HG03095 (cell line): ENCODE data around the gene FGD5.

Experiments used
- ATAC-seq: cut with Tn5 transposase; IDR thresholded peaks from one replicate; pipeline ENCODE4 v1.9.1; 2021; ENCODE audit warnings: moderate library complexity; ENCODE audit not compliant: unreplicated experiment

Gene FGD5

GRCh38 chr3:14848906-14849305 is 30.1 kb downstream of the FGD5 start:
- no peak for ATAC-seq

DNA sequence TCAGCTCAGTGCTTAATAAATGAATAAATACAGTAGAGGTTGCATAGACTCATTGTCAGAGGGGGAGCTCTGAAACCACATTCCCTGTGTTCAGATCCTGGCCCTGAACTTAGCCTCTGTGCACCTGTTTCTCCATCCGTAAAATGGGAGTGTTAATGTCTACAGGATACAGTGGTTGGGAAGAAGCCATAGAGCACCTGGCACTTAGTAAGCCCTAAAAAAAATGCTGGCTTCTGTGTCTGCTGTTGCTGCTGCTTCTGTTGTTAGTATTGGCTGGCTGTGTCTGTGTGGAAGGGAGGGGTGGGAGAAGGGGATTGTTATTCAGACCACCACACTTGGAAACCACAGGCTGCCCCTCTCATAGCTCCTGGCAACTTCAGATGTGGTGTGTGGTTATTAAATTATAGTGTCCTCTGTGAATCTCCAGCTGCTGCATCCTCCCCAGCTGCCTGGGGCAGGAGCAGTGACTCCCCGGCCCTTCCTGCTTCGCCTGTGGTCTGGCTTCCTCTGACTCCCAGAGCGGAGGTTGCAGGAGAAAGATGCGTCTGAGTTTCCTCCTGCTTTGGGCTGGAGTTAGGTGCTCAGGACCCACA is 31.0 kb downstream of the FGD5 start:
- ATAC-seq: no peak

GRCh38 chr3:14852058-14852594 is 33.4 kb downstream of the FGD5 start:
- no peak for ATAC-seq

GRCh38 chr3:14852717-14853116 is 34.0 kb downstream of the FGD5 start:
- no peak for ATAC-seq

DNA sequence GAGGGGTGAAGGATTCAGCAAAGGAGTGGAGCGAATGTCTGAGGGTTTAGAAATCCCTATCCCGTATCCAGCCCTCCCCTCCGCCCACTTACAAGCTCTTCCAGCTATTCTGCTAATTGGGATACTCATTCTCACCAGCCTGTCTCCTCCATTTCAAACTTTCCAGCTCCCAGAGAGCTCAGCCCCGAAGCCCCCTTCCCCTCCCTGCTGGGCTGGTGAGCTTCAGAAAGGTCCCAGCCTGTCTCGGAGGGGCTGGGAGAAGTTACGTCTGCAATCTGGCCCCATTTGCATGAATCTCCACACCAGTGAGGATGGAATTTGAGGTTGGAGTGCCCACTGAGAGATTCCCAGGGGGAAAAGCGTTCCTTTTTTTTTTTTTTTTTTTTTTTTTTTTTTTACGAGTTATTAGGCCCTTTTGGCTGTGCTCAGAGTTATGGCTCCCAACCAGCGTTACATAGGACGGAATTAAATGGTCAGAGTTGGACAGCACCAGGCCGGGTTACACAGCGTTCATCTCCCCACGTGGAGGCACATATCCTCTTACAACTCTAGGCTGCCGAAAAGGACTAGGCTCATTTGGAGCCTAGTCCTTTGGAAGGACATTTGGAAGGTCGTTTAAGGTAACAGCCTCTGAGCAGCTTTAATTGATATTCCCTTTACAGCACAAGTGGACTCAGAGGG is 34.6 kb downstream of the FGD5 start:
- ATAC-seq: no peak

- ATAC-seq: no peak
Observed at GRCh38 chr3:14857506-14857905, 38.7 kb downstream of the FGD5 start.

DNA sequence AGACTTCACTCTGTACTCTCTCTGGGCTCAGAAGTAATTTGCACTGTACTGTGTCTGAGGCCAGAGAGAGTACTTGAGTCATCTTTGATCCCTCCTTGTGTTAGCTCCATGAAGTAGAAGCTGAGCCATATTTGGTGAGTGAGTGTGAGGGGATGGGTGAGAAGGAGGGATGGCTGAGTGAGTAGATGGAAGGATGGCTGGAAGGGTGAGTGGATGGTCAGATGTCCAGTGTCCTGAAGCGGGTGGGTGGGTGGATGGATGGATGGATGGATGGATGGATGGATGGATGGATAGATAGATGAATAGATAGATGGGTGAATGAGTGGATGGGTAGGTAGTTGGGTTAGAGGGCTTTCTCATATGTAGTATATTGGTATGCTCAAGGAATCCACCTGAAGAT is 39.3 kb downstream of the FGD5 start:
- no peak for ATAC-seq

- no peak for ATAC-seq
Observed at GRCh38 chr3:14859880-14860279, 41.1 kb downstream of the FGD5 start.

DNA sequence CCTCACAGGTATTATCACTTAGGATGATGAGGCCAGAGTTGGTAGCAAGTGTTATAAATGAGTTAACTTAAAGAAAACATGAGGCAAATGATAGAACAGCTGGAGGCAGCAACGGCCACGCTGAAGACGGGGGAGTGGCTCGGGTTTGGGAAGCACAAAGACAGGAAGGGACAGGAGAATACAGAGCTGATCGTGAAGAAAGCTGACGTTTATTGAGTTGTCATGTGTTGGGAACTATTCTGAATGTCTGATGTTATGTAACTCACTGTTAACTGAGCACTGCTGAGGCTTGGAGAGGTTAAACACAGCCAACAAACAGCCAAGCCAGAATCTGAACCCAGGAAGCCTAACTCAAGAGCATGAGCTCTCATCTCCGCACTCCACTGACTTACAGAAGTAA is 42.3 kb downstream of the FGD5 start:
- ATAC-seq: no peak

DNA sequence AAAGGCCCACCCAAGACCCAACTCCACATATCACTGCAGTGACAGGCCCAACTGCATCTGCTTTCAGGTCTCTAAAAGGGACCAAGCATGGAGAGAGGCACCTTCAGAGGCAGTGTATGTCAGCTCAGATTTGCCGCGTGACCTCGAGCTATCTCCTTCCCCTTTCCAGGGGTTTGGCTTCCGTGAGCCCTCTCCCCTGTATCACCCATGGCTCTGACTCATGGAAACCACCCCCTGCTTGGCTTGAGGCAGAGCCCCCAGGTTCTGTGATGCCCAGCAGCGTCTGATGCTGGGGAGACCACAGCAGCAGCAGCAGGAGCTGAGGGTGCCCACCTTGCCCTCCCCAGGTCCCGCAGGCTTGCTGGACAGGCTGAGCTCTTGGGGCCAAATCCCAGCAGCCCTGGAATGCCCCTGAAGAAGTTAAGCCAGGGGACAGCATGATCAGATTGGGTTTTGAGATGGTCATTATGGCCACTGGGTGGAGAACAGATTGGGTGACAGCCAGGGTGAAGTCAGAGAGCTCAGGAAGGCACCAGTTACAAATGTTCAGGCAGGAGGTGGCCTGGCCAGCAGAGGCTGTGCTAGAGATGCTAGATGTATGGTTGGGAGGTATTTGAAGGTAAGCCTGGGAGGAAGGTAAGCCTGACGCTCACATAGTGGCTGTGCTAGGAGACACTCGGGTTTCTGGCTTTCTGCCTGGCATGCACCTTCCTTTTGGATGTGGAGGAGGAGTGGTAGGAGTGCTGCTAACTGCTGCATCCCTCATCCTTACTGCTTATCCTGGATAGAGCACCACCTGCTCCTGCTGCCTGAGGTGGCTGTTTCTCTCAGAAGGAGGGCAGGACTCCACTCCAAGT is 42.9 kb downstream of the FGD5 start:
- no peak for ATAC-seq

- ATAC-seq: no peak
Observed at GRCh38 chr3:14862303-14862660, 43.5 kb downstream of the FGD5 start.

GRCh38 chr3:14862661-14863230 is 44.0 kb downstream of the FGD5 start:
- no peak for ATAC-seq

DNA sequence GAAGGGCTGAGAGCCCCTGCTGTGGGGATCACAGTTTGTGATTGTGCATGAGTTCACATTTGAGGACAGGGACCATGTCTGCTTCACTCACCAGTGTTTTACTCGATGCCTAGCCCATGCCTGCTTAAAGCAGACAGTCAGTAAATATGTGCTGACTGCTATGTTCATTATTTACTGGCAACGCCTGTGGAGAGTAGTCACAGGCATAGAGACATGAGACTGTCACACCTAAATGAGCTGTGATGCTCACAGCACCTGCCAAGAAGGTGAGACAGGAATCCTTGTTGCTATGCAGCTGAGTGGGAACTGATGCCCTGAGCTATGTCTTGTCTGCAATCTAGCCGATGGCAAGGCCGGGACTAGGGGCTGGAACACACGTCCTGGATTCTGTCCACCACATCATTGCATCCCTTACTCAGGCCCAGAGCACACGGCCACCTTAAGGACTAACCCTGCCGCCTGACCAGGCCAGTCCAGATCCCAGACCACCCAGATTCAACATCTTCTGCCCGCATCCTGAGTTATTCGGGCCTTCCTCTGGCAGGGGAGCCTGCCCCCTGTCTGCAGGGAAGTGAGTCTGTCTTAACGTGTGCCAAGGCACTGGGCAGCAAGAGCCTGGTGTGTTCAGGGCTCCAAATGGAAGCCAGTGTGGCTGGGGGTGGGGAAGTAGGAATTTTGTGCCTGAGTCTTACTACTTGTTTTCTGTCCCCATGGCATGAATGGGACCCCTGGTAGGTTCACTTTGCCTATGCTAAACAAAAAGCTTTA is 44.8 kb downstream of the FGD5 start:
- ATAC-seq: no peak

DNA sequence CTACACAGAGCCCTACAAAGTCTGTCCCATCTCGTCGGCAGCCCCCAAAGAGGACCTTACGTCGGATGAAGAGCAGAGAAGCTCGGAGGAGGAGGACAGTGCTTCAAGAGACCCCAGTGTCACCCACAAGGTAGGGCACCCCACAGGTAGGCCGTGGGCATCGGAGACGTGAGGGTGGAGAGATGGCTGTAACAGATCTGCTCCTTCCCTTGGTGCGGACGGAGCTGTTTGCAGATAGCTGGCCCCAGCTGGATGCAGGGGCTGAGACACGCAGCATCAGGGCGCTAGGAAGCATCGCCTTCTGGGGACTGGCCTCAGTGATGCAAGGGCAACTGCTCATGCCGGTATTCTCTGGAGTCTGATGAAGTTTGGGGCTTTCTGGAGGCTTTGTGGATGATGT is 45.4 kb downstream of the FGD5 start:
- ATAC-seq: no peak

DNA sequence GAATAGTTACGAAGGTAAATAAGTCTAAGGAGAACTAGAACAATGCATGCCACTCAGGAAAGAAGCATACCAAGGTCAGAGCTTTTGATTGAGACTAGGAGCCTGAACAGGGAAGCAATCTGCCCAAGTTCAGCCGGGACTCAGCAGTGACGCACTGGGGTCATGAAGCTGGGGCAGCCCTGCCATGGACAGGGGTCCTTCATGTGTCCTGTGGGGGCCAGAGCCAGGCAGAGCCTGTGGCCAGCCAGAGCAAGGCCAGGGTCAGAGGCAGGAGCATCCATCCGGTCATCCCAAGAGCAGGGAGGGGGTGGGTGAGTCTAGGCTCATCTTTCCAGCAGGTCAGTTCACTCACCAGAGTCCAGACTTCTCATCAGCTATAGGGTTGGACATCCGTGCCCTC is 47.9 kb downstream of the FGD5 start:
- no peak for ATAC-seq

DNA sequence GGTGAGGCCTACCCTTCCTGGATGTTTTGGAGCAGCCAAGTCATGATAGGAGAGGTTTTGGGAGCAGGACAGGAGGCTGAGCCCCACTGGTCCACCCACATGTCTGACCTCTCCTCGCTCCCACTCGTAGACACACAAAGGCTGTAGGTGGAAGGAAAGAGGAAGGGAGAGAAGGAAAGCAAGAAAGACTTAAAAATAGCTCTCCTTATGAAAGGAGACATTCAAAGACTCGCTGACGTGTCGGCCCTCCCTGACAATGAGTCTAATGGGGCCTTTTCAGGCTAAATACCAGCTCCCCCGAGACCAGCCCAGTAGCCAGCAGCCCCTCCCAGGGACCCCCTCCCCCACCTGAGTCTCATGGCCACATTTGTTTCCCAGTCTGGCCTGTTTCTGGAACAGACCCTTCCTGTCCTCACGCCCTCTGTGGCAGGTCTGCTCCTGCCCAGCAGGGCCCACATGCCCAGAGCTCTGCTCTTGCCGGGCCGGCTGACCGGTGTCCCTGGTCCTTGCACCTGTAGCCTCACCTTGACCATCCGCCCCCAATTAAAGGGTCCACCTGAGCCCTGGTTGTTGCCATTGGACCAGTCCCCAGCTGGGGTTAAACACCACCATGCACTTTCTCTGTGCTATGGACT is 49.3 kb downstream of the FGD5 start:
- no peak for ATAC-seq

GRCh38 chr3:14869917-14870782 is 51.4 kb downstream of the FGD5 start:
- no peak for ATAC-seq

DNA sequence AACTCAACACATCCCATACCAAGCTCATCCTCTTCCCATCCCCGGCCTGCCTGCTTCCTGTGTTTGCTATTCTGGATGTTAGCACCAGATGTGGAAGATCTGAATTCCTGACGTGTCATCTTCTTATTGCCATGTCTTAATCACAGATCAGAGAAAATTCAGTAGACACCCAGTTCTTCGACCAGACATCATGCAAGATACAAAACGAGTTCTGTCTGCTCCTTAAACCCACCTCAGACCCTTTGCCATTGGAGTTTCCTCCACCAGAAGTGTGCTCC is 52.0 kb downstream of the FGD5 start:
- ATAC-seq: no peak

DNA sequence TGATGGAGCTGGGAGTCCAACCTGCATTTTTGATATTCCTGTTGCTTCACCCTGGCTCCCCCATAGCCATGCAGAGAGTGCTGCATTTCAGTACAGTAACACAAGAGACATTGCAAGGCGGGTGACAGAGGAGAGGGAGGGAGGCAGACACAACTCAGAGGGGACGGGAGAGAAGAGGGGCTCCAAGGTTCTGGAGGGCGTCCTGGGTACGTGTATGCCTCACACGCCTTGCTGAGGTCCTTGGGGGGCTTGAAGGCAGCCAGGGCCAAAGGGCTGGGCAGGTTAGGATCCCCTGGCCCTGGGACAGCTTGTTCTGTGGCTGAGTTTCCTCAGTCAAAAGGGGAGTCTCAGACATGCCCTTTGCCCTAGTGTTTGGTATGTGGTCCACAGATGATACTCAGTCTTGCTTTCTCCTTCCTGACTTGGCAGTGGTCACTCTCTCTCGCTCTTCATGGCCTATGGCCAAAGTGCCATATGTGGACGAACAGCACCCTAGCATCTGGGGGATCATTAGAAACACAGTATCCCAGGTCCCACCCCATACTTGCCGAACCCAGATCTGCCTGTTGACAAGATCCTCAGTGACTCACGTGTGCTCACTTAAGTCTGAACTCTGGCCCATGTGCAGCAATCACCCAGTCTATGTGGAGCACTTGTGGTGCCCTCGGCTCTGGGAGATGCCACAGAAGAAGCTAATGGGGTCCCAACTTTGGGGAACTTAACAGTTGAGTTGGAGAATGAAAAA is 52.9 kb downstream of the FGD5 start:
- ATAC-seq: no peak
